RCC 7860 (cell line): ENCODE measurements around the gene PPP1CA.
A peak's percentile ranks its signal among the peaks of the same experiment; 100 is the strongest.

Experiments used
- DNase-seq: peaks from one replicate; pipeline ENCODE4 v3.0.0-alpha.2; 2015; ENCODE audit warnings: low spot score
- FAIRE-seq: peaks from 2 replicates; lab custom pipeline; 2012; peaks lifted over from hg19 to GRCh38; lab: Jason Lieb, UNC

Gene PPP1CA

GRCh38 chr11:67387518-67387917 is 14.1 kb downstream of the PPP1CA start:
- DNase-seq (no peak), FAIRE-seq (no peak)

DNA sequence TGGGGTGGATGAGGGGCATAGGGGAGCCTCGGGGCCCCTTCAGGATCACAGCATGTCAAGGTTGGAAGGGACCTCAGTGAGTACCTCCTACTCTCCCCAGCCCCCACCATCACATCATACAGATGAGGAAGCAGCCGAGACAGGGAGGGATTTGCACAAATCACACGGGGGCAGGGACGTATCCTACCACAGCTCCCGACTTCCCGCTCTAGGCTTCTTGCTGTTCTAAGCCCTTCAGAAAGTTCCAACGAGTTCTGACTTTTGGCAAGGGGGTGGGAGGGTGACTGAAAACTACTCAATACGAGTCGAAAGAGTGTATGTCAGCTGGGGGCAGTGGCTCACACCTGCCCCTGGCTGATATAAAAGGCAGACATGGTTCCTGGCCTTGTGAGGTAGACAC is 14.6 kb downstream of the PPP1CA start:
- no peak for FAIRE-seq
- no peak for DNase-seq

GRCh38 chr11:67384851-67385366 is 16.7 kb downstream of the PPP1CA start:
- FAIRE-seq (peak; percentile 46), DNase-seq (peak; percentile 81)

DNA sequence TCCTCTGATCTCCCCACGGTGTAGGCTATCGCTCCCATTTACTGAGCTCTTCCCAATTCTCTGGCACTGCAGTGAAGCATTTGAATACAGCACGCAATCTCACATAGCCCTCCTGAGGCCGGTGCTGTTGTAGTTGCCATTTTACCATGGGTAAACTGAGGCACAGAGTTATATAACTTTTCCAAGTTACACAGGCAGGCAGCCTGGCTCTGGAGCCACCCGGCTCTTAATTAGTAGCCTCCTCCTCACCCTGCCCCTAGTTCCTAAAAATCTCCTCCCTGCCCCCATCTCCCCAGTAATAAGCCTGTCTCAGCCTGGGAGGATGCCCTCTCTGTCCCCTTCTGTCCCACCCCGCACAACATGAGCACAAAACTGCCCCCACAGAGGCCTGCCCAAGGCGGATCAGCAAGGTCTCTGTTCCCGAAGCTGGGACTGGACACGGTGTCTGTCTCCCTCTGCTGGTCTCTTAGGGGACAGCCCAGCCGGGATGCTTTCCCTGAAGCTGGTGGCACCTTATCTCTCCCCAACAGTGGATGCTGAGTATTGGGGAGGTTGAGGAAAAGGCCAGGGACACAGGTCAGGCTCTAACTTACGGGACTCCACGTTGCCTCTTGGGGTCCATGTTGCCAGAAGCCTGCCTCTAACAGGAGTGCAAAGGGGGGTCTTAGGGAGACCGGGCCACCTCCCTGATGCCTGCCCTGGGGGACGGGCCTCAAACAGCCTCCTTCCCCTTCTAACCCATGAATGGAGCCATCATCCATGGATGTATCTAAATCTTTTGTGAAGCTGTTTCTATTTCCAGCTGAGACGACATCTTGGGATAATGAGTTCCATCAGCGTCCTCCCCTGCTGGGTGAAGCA is 19.2 kb downstream of the PPP1CA start:
- FAIRE-seq, result no peak
- peak; percentile 56 for DNase-seq

DNA sequence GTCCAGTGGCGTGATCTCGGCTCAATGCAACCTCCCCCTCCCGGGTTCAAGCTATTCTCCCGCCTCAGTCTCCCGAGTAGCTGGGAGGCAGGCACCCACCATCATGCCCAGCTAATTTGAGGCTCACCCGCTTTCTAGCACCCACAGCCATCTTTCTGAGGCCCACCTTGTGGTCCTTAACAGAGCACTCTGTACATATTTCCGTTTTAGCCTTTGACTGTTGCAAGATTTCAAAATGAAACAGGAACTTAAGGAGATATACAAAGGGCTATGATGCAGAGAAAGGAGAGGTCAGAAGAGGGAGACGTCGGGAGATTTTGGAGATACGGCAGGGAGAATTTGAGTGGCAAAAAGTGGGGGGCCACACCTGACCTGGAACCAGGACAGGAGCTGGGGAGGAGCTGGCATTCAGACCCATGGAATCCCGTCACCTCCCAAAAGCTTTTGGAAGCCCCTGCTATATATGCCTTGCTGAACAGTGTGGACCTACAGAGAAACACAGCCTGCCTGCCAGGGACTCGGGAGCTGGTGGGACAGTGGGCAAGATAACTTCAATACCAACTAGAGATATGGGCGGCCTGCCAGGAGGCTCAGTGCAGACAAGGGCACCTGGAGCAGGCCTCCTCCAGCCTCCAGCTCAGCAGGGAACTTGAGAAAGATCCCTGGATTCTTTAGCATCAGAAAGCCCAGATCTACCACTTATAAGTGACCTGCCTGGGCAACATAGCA is 20.2 kb downstream of the PPP1CA start:
- FAIRE-seq (no peak), DNase-seq (no peak)

GRCh38 chr11:67379061-67380058 is 22.3 kb downstream of the PPP1CA start:
- DNase-seq (peak; percentile 63), FAIRE-seq (no peak)

GRCh38 chr11:67378544-67378943 is 23.1 kb downstream of the PPP1CA start:
- DNase-seq (no peak), FAIRE-seq (no peak)

DNA sequence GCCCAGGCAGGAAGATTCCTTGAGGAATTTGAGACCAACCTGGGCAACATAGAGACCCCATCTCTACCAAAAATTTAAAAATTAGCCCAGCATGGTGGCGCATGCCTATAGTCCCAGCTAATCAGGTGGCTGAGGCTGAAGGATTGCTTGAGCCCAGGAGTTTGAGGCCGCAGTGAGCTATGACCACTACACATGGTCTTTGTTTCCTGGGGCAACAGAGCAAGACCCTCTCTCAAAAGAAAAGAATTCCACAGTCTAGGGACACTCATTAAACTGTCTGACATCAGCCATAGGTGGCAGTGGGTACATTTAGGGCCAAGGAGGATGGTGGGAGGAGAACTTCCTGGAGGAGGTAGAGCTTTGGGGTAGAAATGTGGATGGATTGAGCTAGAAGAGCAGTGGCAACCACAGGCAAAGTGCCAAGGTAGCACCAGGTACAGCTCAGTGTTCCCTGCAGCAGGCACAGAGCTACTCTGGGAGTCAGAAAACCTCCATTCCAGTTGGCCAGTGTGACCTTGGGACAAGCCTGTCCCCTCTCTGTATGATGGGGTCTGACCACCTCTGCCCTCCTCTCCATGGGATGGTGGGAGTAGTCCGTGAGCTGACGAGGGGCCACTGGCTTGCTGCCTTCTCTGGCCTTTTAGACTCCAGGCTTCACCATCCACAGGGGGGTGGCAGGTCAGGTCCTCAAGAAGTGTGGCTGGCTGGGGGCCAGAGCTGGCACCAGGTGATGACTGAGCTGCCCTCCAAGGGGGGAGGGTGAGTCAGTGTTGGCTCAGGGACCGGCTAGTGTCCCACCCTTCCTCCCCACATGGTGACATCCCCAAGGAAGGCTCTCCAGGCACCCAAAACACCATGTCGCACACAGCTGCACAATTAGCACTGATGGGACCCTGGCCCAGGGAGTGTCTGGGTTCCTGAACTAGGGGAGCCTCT is 24.5 kb downstream of the PPP1CA start:
- FAIRE-seq (no peak), DNase-seq (peak; percentile 50)

- no peak for DNase-seq
- FAIRE-seq, result no peak
These were observed 25.4 kb downstream of the PPP1CA start for GRCh38 chr11:67376063-67376820.

DNA sequence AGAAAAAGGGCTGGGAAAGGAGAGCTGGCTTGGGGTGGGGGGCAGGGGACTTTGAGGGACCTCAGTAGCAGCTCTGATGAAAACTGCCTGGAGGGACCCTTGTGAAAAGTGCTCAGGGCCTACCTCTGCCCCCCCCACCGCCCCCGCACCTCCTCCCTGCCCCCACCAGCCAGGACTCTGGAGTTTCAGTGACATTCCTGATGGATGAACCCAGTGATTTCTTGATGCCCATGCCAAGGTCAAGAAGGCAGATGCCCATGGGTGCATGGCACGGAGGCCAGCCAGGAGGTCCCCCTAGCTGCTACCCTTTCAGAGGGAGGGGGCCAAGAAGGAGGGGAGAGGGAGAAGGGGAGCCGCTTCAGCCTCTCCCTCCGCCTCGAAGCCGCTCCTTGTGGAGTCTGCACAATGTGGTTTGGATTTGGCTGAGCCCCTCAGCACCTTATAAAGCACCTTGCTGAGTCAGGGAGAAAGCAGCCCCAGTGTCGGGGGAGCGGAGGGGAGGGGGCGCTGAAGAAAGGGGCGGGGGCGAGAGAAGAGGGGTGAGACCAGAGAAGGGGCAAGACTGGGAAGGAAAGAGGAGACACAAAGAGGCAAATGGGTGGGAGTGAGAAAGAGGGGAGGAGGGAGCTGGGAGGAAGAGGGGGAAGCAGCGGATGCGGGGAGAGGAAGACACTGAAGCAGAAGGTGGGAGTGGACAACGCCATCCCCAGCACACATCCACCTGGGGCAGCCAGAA is 26.2 kb downstream of the PPP1CA start:
- DNase-seq (peak; percentile 69), FAIRE-seq (no peak)

DNA sequence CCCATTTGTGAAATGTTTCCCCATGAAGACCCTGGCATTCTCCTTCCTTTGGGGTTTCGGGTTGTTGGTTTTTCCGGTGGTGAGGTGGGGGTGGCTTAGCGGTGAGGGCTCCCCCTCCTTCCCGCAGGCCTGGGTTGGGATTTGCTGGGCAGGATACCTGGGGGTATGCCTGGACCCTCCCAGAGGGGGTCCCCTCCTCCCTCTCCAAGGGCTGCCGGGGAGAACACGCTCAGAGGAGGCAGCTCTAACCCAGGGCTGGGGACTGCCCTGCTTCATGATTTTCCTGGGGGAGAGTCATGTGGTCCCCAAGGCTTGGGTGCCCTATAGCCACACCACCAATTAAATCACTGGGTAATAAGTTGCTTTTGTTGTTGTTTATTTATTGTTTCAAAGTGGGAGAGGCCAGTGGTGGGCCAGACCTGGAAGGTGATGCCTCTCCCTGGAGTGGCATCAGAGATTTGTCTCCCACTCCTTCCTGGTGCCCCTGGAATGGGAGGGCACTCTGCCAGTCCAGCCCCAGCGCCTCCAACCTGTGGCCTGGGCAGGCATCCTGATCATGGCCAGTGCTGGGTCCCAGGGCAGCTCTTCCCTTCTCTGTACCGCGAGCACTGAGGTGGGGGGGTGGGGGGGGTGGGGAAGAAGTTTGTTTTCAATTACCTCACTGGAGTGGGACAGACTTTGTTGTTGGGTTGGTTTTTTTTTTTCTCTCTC is 26.9 kb downstream of the PPP1CA start:
- DNase-seq (peak; percentile 84), FAIRE-seq (no peak)

DNA sequence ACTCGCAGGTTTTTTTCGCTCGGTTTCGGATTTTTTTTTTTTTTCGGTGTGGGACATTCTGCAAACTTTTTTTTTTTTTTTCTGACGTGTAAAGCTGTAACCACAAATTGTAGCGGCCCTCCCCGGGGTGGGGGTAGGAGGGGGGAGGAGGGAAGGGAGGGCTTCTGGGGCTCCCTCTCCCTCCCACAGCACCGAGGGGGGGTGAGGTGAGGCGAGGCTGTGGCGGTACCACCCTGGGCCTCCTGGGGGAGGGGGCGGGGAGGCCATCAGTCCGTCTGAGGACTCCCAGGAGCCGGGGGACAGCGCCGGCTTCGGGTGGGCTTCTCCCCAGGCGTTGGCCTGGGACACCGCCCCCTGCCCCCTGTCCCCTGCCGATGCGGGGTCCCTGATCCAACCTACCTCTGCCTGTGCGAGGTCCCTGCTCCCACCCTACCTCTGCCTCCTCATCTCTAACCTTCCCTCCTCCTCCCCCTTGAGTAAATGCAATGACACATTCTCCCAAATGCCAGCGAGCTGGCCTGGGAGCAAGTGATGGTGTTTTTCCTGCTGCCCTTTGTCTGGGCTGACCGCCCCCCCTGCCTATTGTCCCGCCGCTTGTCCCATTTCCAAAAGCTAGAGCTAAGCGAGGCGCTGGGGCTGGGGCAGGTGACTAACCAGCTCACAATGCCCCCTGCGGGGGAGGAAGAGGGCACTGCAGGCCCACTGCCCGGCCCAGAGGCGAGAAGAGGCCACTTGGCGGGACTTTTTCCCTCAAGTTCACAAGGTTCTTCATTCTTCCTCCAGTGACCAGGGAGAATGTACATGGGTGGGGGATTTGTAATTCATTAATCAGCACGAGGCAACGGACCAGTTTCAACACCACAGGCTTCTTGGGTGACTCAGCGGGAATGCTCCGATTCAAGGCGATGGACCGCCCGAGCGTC is 27.7 kb downstream of the PPP1CA start:
- DNase-seq (peak; percentile 99), FAIRE-seq (peak; percentile 97)

GRCh38 chr11:67372993-67373647 is 28.5 kb downstream of the PPP1CA start, which contains the start of gene CLCF1:
Gene CLCF1, minus strand, starts transcription at chr11:67373598. Its CDS starts 59 bp downstream, at chr11:67373539.
- FAIRE-seq (no peak), DNase-seq (no peak)

DNA sequence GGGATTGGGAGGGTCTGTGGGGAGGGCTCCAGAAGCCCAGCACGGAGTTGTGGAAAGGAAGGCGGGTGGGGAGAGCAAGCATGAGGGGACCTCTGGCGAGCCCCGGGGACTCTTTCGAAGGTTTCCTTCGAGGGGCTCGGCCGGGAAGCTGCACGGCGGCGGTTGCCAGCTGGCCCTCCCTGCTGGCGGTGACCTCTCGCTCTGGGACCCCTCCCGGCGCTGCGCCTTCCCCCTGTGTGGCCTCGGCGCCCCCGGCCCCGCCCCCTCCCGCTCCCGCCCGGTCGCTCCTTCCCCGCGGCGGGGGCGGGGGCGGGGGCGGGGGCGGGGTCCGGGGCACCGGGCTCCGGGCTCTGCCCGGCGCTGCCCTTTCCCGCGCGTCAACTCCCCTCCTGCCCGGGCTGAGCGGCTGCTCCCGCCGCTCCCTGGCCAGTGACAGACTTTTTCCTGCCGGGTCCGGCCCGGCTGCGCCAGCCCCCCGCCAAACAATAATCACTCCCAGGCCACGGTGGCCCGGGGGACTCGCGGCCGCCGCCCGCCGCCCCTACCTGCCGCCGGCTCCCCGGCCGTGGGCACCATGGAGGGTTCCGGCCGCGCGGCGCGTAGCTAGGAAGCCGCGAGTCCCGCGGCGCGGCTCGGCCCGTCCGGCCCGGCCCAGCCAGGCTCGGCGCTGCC is 29.2 kb downstream of the PPP1CA start:
- FAIRE-seq, result no peak
- DNase-seq, result peak; percentile 22

DNA sequence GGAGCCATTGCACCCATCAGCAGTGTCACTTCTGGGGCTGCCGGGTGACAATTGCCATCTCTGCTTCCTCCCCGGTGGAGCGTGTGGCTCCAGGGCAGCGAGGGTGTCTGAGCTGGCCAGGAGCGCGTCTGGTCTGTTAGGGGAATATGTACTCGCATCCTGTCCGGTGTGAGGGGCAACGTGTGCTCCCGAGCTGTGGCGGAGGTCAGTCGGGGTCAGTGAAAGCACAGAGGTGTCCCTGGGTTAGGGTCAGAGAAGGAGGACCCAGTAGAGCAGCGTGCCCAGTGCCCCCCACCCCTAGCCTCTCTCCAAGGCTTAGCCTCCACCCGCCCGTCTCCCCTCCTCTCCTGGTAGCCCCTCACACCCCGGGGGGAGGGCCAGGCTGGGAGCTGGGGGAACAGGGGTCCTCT is 29.7 kb downstream of the PPP1CA start:
- no peak for FAIRE-seq
- no peak for DNase-seq
